Heart left ventricle (tissue), 16 donors: Measurements from ENCODE around the gene TMEM167B. TPM values are rescaled to one million over a fixed set of nuclear protein-coding genes. Genes with fewer than 3 reads are reported as not detected.

Experiments used
- ATAC-seq, 4 donors: fragments of 200-7000 bp; cut with Tn5 transposase; one replicate each; pipeline ENCODE4 v1.9.1; 2020 to 2022; ENCODE audit warnings: moderate library complexity in 4 of 4, mild to moderate bottlenecking in 3 of 4, moderate number of reproducible peaks in 1 of 4
- DNase-seq, 5 donors: peaks; one replicate each; pipeline ENCODE4 v3.0.0-alpha.2; 2020
- H3K27ac ChIP-seq, 12 donors: fragments of 200-600 bp; sonication (generic) in 4 of 12; one replicate each; pipeline versions ENCODE4 v1.5.0 to v1.8.0; 2016 to 2022; ENCODE audit warnings: mild to moderate bottlenecking in 2 of 12
- H3K27me3 ChIP-seq, 9 donors: fragments of 200-600 bp; sonication (generic) in 2 of 9; one replicate each; pipeline versions ENCODE4 v1.5.1 to v1.8.0; 2016 to 2022; ENCODE audit warnings: mild to moderate bottlenecking in 3 of 9
- H3K36me3 ChIP-seq, 9 donors: fragments of 200-600 bp; sonication (generic) in 2 of 9; one replicate each; pipeline versions ENCODE4 v1.5.0 to v1.8.0; 2018 to 2022; ENCODE audit warnings: mild to moderate bottlenecking in 2 of 9
- H3K4me1 ChIP-seq, 12 donors: fragments of 200-600 bp; sonication (generic) in 4 of 12; one replicate each; pipeline versions ENCODE4 v1.5.0 to v1.8.0; 2016 to 2022; ENCODE audit warnings: mild to moderate bottlenecking in 3 of 12
- H3K4me3 ChIP-seq, 12 donors: fragments of 200-600 bp; sonication (generic) in 4 of 12; one replicate each; pipeline versions ENCODE4 v1.5.0 to v1.8.0; 2017 to 2022; ENCODE audit warnings: mild to moderate bottlenecking in 9 of 12, moderate library complexity in 4 of 12
- H3K9me3 ChIP-seq, 12 donors: fragments of 200-600 bp; sonication (generic) in 4 of 12; one replicate each; pipeline versions ENCODE4 v1.5.0 to v1.8.0; 2016 to 2022; ENCODE audit warnings: mild to moderate bottlenecking in 1 of 12
- POLR2A ChIP-seq, 2 donors: fragments of 450-650 bp; IDR thresholded peaks; one replicate each; pipeline ENCODE4 v1.6.1; 2017; ENCODE audit warnings: antibody characterized with exemption in 2 of 2, mild to moderate bottlenecking in 2 of 2, moderate library complexity in 2 of 2
- WGBS, 4 donors: extraction: QIAGEN DNeasy Blood & Tissue Kit in 2 of 4; methylation state at CpG; one replicate each; pipeline versions ENCODE4 v1.1.5 to v1.1.7; 2013 to 2018; 5-methylcytosine and 5-hydroxymethylcytosine counted together
- intact Hi-C, 10 donors: fragments of 100-400 bp; cut with DNase I; formaldehyde crosslinking; loops; one replicate each; pipeline versions ENCODE4 v1.11.1 to v1.14.2; 2022
- polyA plus RNA-seq, 2 donors: library from polyadenylated mRNA; stranded (reverse); fragments of 200-250 nt; gene quantifications; one replicate each; pipeline ENCODE4 v1.2.3, GENCODE V29; 2013
- total RNA-seq, 9 donors: library from RNA; depleted of rRNA in 2 of 9; stranded (reverse); fragments of >200 nt in 2 of 9; fragmentation: NEBNext Ultra II Directional in 3 of 9; extraction: Animal tissue kit (Norgen Biotek cat#: 25700) in 3 of 9; gene quantifications; one replicate each; pipeline versions ENCODE4 v1.1.0 to v1.2.4, GENCODE V29; 2016 to 2023
- TF ChIP-seq, protein P1 (sequence below), 12 donors: fragments of 200-600 bp; sonication (generic) in 4 of 12; IDR thresholded peaks; one replicate each; pipeline versions ENCODE4 v1.5.0 to v1.8.0; 2018 to 2022; ENCODE audit warnings: antibody characterized with exemption in 12 of 12, mild to moderate bottlenecking in 5 of 12
- donor health status: ischemic (EF 13 %, LVEDD 7.1; RV severe dilation, severe dysfunction).
- donor health status: healthy with polysubstance abuse.
- donor health status: DM: no; HTN: yes; CAD: no.
- donor health status: DM: no; HTN: no; CAD: no.
- donor health status: ischemic (EF 25% LVEDD 6.9; RV normal size, moderate dysfunction).
- donor health status: ischemic (EF 25% LVEDD 5.7; RV mildly dilated, moderate dysfunction).
- donor health status: healthy.
- donor health status: DM: yes; HTN: yes; CAD: no.
- donor health status: ischemic (EF 35%, LVEDD 5.7; RV mildly dilated, moderate dysfunction).
- donor health status: nonischemic (EF 11% LVEDD 7.7; RV severe dilation, severe dysfunction).
- donor health status: DM: yes; HTN: yes; CAD: no.
- donor health status: PGD.
- donor health status: ischemic (EF 29% LVEDD 5.4; RV normal size, mild dysfunction).
- donor health status: nonischemic (EF 23%, LVEDD 6.1; RV moderate dilation, normal function).

The TMEM167B gene
- total and polyA plus RNA-seq, 11 donors, result 10.8 to 52.9 (median 27.3) TPM

DNA sequence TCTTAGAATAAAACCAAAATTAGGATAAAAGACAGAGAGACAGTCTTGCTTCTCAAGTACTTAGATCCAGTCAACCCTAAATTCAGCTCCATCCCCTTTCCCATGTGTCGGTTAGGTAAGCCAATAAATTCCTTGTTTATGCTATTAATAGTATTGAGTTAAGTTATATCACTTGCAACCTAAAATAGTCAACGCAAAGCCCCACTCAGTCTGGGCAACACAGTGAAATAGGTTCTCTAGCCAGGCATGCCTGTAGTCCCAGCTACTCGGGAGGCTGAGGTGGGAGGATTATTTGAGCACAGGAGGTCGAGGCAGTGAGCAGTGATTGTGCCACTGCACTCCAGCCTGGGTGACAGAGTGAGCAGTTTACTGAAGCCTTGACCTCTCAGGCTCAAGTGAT is 29.4 kb upstream of the TMEM167B start:
- H3K36me3 ChIP-seq, result peaks cover 0 to 44% (median 40%) of the 10 kb centered on the region in 9 donors
- H3K27me3 ChIP-seq, result no peaks in the 10 kb centered on the region
- DNase-seq (no peak), ATAC-seq (peak; percentile 42 to 78 (median 54))
- H3K4me3 ChIP-seq, result no peak overlapping the region
- 50 to 64% (median 52%) methylated on average over 4 of the region's 4 CpGs for WGBS, 4 donors
- H3K9me3 ChIP-seq, result no peaks in the 10 kb centered on the region
- TF ChIP-seq POLR2A (IDR thresholded peaks at IDR 0.05), result no peak
- TF ChIP-seq, protein P1, sequence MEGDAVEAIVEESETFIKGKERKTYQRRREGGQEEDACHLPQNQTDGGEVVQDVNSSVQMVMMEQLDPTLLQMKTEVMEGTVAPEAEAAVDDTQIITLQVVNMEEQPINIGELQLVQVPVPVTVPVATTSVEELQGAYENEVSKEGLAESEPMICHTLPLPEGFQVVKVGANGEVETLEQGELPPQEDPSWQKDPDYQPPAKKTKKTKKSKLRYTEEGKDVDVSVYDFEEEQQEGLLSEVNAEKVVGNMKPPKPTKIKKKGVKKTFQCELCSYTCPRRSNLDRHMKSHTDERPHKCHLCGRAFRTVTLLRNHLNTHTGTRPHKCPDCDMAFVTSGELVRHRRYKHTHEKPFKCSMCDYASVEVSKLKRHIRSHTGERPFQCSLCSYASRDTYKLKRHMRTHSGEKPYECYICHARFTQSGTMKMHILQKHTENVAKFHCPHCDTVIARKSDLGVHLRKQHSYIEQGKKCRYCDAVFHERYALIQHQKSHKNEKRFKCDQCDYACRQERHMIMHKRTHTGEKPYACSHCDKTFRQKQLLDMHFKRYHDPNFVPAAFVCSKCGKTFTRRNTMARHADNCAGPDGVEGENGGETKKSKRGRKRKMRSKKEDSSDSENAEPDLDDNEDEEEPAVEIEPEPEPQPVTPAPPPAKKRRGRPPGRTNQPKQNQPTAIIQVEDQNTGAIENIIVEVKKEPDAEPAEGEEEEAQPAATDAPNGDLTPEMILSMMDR (IDR thresholded peaks at IDR 0.05), result no peak
- peak overlapping the region in 2 of 12 donors; percentile 3 to 42 for H3K27ac ChIP-seq
- intact Hi-C loops, result no loop called here
- peaks cover 0 to 5% (median 0%) of the 10 kb centered on the region in 12 donors for H3K4me1 ChIP-seq

DNA sequence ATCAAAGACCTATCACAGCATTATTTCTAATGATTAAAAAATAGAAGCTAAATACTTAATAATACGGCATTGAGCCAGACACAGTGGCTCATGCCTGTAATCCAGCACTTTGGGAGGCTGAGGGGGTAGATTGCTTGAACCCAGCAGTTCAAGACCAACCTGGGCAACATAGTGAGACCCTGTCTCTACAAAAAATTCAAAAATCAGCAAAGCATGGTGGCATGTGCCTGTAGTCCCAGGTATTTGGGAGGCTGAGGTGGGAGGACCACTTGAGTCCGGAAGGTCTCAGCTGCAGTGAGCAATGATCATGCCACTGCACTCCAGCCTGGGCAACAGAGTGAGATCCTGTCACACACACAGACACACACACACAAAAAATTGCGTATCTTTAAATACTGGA is 25.4 kb upstream of the TMEM167B start:
- no peaks in the 10 kb centered on the region for H3K9me3 ChIP-seq
- no peaks in the 10 kb centered on the region for H3K27me3 ChIP-seq
- no peak overlapping the region for H3K27ac ChIP-seq
- H3K4me1 ChIP-seq, result peaks cover 0 to 11% (median 0%) of the 10 kb centered on the region in 12 donors
- H3K4me3 ChIP-seq, result no peak overlapping the region
- peaks cover 0 to 78% (median 66%) of the 10 kb centered on the region in 9 donors for H3K36me3 ChIP-seq
- no peak for TF ChIP-seq POLR2A (IDR thresholded peaks at IDR 0.05)
- TF ChIP-seq, protein P1 (IDR thresholded peaks at IDR 0.05), result no peak
- intact Hi-C loops, result no loop called here
- 95 to 98% (median 96%) methylated on average over 3 of the region's 3 CpGs for WGBS, 4 donors
- ATAC-seq (no peak), DNase-seq (no peak)

DNA sequence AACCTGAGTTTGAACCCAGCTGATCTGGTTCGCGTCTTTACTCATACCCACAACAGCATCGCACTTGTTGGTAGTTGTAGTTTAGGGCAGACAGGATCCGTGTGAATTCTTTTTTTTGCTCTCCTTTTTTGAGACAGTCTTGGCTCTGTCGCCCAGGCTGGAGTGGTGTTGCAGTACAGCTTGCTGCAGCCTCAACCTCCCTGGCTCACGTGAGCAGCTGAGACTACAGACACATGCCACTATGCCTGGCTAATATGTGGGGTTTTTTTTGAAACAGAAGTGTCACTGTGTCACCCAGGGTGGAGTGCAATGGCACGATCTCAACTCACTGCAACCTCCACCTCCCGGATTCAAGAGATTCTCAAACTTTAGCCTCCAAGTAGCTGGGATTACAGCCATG is 22.7 kb upstream of the TMEM167B start:
- intact Hi-C loops, result no loop called here
- Histone ChIP-seq H3K36me3 (peaks cover 0 to 92% (median 66%) of the 10 kb centered on the region in 9 donors), H3K9me3 (no peaks in the 10 kb centered on the region), H3K27me3 (no peaks in the 10 kb centered on the region), H3K4me1 (peaks cover 0 to 9% (median 0%) of the 10 kb centered on the region in 12 donors), H3K4me3 (no peak overlapping the region), H3K27ac (no peak overlapping the region)
- TF ChIP-seq, protein P1 (IDR thresholded peaks at IDR 0.05), result no peak
- no peak for TF ChIP-seq POLR2A (IDR thresholded peaks at IDR 0.05)
- DNase-seq (no peak), ATAC-seq (no peak)
- WGBS, 4 donors, result 80 to 84% (median 82%) methylated on average over 8 of the region's 8 CpGs

DNA sequence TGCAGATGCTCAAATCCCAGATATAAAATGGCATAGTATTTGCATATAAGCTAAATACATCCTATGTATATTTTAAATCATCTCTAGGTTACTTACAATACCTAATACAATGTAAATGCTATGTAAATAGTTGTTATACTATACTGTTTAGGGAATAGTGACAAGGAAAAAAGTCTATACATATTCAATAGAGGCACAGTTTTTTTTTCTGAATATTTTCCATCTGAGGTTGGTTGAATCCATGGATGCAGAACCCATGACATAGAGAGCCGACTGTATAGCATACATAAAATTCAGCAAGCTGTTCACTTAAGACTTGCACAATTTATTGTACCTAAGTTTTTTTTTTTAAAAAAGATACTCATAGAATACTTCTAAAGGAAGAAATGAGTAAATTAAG is 21.3 kb upstream of the TMEM167B start:
- ATAC-seq, result no peak

More for the DNA sequence above, 21.3 kb upstream of the TMEM167B start:
- H3K9me3 ChIP-seq, result no peaks in the 10 kb centered on the region
- no peaks in the 10 kb centered on the region for H3K27me3 ChIP-seq
- WGBS, 4 donors, result 86 to 94% (median 89%) methylated on average over 1 of the region's 1 CpG
- H3K27ac ChIP-seq, result no peak overlapping the region
- H3K4me3 ChIP-seq, result no peak overlapping the region
- intact Hi-C loops, result no loop called here
- peaks cover 0 to 10% (median under 1%) of the 10 kb centered on the region in 12 donors for H3K4me1 ChIP-seq
- TF ChIP-seq POLR2A (IDR thresholded peaks at IDR 0.05), result no peak
- TF ChIP-seq, protein P1 (IDR thresholded peaks at IDR 0.05), result no peak
- H3K36me3 ChIP-seq, result peaks cover 0 to 78% (median 52%) of the 10 kb centered on the region in 9 donors
- no peak for DNase-seq
